IPS DF 4.7 (cell line): Measurements from ENCODE around the gene ALG1.
"Not testable (repeated sequence)": the region's sequence is repeated elsewhere in the genome, so short reads cannot be mapped to it uniquely, and the experiment has no call there.

ENCODE experiments used
- DNase-seq: peaks from one replicate; pipeline ENCODE4 v3.0.0-alpha.2; 2013; ENCODE audit warnings: low spot score; ENCODE audit errors: extremely low read depth

ALG1 gene

DNA sequence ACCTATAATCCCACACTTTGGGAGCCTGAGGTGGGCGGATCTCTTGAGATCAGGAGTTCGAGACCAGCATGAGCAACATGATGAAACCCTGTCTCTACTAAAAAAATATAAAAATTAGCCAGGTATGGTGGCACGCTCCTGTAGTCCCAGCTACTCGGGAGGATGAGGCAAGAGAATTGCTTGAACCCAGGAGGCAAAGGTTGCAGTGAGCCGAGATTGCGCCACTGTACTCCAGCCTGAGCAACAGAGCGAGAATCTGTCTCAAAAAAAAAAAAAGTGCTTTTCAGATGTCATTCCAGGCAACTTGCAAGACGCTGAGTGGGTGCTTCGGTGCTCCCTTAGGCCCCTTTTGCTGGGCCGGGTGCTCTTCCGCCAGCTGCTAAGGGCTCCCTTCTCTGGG lies 27.1 kb upstream of the ALG1 start:
- DNase-seq: not testable (repeated sequence)

GRCh38 chr16:5045499-5046115 lies 26.0 kb upstream of the ALG1 start:
- DNase-seq: no peak

DNA sequence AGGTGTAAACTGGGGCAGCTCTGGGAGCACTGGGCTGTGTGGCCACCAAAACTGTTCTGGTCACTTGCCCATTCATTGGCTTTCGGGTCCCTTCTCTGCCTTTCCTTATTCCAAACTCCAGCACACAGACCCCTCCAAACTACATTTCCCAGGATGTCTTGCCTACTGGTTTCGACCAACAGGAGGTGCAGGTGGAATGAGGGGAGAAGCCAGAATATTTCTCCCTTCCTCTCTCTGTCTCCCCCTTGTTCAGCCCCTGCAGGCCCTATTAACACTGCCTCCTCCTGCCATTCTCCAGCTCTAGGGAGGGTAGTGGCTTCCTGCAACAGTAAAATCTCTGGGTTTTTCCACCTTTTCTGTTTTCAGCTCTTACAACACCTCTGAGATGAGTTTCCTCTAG lies 24.7 kb upstream of the ALG1 start:
- DNase-seq: no peak

DNA sequence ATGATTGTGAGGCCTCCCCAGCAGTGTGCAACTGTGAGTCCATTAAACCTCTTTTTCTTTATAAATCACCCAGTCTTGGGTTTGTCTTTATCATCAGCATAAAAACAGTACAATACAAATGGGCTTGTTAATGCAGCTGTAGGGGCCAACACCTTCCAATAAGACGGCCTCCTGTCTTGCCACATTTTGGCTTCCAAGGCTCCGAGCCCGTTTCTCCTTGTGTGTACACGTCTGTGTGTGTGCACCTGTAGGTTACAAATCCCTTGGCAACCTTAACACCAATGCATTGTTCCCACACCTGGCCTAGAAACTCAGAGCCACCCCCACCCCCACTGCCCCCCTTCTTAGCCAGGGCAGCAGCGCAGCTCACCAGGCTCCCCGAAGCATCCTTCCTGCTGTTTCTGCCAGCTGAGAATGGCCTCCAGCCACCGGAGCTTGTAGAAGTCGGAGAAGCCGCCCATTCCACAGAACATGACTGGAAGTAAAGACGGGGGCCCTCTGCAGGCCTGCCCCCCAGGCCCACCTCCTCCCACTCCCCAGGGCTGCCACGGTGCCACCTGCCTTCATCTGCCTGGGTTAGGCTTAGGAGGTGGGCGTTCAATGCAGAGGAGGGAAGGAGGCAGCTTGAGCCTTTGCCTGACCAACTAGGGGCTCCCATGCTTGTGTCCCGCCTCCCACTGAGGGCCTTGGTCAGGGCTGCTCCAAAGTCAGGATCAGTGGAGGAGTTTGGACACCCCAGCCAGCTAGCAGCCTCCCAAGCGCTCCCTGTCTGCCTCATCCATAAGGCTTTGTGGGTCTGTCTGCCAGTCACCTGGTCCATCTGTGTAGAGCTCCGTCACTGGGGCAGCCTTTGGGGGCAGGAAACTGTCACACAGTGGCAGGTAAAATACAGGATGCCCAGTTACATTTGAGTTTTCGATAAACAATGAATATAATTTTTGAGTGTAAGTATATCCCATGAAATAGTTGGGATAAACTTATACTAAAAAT lies 16.5 kb upstream of the ALG1 start:
- no peak for DNase-seq

GRCh38 chr16:5056352-5056751 lies 15.3 kb upstream of the ALG1 start:
- DNase-seq: no peak

DNA sequence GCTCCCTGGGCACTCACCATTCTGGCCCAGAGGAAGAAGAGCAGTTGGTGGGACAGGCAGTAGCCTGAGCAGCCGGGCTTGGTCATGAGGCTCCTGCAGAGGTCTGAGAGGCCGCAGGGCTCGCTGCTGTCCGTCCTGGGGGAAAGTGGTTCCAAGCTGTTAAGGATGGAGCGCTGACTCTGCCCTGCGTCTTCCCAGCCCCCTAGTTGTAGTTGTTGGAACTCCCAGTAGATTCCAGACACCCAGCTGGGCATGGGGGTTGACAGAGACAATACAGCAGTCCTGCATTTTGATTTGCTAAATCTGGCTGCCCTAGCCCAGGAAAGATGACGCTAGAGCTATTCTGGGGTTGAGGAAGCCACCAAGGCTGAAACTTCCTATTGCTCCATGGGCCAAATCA lies 13.2 kb upstream of the ALG1 start:
- DNase-seq: peak; percentile 87

- no peak for DNase-seq
These were observed 12.1 kb upstream of the ALG1 start for GRCh38 chr16:5059386-5060072.

DNA sequence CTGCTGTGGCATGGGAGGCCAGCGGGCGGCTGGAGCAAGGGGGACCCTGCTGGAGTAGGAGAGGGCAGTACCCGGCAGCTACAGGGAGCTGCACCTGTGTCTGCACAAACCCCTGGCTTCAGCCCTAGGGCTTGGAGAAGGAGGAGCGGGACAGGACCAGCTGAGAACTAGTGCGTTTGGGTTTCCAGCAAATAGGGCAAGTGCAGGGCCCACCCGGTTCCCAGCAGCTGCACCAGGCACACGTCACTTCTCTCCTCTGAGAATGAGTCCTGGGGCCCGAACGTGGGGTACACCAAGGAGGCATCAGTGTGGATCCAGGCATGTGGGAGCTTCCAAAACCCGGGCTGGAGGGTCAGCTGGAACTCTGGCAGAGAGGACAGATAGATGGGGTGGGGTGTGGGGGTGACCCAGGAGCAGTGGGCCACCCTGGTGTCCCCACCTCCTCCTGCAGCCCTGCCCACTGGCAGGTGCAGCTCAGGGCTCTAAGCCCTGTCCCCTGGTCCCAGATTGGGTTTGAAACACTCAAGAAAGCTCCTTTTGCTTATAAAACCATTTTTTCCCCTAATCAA lies 11.5 kb upstream of the ALG1 start:
- DNase-seq: no peak

DNA sequence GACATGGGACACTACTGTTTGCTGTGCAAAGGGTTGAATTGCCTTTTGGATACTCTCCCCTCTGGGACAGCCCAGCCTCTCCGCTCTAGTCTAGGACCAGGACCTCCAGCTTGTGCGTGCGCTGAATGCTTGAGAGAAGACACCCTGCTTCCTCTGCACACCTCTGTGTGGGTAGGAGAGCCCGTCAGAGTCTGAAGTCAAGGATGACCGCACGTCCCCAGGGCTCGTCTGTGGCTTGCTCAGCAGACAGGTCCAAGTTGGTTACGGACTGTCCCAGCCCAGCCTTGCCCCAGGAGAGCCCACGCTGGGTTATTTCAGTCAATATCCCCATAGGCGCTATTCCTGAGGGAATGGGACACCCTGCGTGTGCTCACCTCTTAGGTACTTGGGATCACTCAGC lies 9.6 kb upstream of the ALG1 start:
- no peak for DNase-seq

GRCh38 chr16:5062790-5063765 lies 8.6 kb upstream of the ALG1 start:
- no peak for DNase-seq

DNA sequence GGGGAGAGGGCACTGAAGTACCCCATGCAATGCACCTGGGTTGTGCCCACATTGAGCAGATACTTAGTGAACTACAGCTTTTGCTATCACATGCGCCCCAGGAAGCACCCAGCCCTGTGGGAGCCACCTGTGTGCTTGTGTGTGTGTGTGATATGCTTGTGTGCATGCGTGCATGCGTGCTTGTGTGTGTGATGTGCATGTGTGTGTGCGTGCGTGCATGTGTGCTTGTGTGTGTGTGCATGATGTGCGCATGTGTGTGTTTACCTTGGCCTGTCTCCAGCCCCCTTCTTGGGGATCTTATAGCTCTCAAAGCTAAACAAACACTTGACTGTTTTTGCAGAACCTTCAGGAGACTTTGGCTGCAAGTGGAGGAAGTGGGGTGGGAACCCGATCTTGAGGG lies 6.7 kb upstream of the ALG1 start:
- DNase-seq: no peak

DNA sequence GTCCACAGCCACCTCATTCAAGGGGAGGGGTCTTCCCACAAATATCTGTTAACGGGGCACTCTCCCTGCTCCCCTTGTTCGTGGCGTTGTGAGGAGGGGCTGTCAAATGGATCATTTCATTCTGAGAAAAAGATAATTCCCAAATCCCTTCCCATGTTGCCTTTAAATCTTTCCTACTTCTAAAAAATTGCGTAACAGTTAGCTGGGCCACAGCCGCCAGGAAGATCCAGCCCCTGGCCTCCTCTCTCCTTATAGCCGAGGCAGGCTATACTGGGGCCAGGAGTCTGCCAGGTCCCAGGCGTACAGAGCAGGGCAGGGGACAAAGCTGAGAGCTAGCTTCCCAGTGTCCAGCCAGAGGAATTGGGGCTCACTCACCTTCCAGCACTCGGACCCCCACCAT lies 6.3 kb upstream of the ALG1 start:
- no peak for DNase-seq

GRCh38 chr16:5065813-5066212 lies 5.8 kb upstream of the ALG1 start, which contains the start of gene C16orf89:
Gene C16orf89 (minus strand): TSS chr16:5065956. CDS start chr16:5065908, 48 bp downstream.
- DNase-seq: no peak

DNA sequence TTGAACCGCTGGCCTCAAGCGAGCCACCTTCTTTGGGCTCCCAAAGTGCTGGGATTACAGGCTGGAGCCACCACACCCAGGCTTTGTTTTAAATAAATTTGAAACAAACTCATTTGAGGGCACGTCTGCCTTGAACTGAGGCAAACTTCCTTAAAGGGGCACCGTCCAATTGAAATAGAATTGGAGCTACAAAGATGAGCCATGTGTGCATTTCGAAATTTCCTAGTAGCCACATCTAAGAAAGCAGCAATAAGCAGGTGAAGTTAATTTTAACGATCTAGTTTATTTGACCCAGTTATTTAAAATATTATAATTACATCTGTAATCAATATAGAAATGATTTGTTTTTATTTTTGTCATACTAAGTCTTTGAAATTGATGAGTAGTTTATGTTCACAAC lies 5.1 kb upstream of the ALG1 start:
- no peak for DNase-seq

DNA sequence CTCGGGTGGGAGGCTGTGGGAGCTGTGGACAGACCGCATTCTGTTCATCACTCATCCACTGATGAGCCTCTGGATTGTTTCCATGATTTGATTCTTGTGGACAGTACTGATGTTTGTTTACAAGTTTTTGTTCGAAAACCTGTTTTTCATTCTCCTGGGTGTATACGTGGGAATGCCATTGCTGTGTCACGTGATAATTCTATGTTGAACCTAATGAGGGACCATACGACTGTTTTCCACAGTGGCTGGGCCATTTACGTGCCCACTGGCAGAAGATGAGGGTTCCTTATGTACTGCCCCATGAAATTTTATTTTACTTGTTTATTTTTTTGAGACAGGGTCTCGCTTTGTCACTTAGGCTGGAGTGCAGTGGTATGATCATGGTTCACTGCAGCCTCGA lies 2.6 kb upstream of the ALG1 start:
- DNase-seq: no peak

DNA sequence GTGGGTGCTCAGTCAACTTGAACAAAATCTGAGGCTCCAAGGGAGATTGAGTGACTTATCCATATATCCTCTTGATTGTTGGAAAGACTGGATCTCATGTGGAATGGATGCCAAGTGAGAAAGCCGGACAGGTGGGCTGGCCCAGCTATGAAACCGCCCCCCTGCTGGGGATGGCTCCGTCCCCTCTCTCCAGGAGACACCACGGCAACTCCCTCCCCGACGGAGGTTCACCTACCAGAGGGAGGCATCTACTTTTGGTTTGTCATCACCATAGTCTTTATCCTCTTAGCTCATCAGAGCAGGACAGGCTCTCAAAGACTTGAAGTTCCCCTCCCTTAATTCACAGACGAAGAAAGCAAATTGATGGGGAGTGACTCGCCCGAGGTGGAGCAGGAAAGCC lies 1.8 kb upstream of the ALG1 start:
- DNase-seq: no peak

- DNase-seq: no peak
These were observed 1.0 kb upstream of the ALG1 start for GRCh38 chr16:5070431-5071186.

GRCh38 chr16:5071341-5071680 lies 332 bp upstream of the ALG1 start:
- DNase-seq: no peak

- DNase-seq: no peak
These were observed 963 bp downstream of the ALG1 start for GRCh38 chr16:5072334-5073278.
